HG02970 (cell line): ENCODE results near the gene CCDC87.
A peak's percentile ranks its signal among the peaks of the same experiment; 100 is the strongest.
"Not testable (repeated sequence)": the region's sequence is repeated elsewhere in the genome, so short reads cannot be mapped to it uniquely, and the experiment has no call there.

Source experiments
- ATAC-seq: cut with Tn5 transposase; IDR thresholded peaks from one replicate; pipeline ENCODE4 v1.9.1; 2021; ENCODE audit warnings: mild to moderate bottlenecking, moderate library complexity, moderate number of reproducible peaks; ENCODE audit not compliant: unreplicated experiment, low FRiP score

Gene CCDC87

DNA sequence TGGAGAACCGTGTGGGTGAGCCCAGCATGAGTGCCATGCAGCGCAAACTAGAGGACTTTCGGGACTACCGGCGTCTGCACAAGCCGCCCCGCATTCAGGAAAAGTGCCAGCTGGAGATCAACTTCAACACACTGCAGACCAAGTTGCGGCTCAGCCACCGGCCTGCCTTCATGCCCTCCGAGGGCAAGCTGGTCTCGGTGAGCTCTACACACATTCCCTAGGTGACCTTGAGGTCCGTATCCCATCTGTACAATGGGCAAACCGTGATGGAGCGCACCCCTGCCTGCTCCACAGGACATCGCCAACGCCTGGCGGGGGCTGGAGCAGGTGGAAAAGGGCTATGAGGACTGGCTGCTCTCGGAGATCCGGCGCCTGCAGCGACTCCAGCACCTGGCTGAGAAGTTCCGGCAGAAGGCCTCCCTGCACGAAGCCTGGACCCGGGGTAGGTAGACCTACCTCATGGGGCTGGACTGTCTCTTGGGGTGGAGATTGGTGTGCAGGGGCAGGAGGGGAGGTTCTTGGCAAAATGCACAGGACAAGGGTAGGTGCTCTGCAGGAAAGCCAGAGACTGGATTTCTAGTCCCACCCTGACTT is 35.0 kb downstream of the CCDC87 start:
- no peak for ATAC-seq

DNA sequence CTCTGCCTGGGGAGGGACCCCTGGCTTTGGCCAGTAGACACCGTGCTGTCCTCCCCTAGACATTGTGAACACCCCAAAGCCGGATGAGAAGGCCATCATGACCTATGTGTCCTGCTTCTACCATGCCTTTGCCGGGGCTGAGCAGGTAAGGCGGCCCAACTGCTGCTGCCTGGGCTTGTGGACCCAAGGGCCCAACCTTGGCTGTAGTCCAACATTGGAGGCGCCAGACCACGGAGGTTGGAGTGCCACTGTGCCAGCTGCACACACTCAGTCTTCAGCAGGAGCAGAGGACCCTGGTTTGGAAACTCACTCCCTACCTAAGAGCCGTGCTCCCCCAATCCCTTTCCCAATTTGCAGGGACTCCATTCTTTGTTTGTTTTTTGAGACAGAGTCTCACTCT is 36.8 kb downstream of the CCDC87 start:
- no peak for ATAC-seq

DNA sequence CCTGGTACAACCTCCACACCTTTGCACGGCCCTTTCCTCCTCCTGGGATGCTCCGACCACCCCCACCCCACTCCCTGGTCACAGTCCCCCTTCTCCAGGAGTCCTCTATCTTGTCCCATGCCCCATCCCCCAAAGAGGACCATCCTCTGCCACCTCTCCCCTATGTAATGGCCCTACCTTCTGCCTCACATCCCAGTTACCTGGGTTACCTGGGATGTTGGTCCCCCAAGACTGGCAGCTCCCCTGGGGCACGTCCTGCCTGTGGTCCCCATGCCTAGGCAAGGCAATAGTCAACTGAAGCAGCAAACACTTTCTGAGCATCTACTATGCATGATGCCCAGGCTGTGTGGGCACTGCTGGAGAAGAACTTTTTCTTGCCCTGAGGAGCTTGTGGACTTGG is 37.4 kb downstream of the CCDC87 start:
- ATAC-seq: no peak

DNA sequence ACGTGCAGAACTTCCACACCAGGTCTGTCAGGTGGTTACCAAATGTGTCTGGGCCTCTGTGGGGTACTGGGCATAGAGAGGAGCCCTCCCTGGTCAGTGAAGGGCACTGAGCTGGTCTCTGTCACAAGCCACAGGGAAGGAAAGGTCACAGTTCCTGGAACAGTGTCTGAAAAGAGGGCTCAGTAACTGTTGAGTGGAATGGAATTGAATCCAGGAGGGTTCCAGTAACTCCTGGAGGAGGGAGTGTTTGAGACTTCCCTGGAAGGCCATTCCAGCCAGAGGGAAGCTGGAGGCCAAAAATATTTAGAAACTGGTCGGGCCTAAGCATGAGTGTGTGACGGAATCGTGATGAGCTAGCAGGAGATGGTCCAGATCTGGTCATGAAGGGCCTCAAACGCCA is 38.3 kb downstream of the CCDC87 start:
- ATAC-seq: no peak

DNA sequence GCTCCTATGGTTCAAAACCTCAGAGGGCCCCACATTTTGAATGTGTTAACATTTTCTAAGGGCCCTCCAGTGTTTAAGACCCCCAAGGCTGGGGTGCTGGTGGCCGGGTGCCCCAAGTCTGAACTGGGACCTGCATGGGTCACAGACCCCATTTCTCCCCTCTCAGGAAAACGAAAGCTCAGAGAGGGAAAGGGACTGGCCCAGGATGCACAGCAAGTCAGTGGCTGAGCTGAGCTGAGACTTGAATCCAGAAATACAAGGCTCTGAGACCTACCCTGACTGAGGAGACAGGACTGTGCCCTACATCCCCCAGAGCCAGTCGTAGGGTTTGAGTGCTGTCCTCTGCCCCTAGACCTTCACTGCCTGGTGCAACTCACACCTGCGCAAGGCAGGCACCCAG is 42.0 kb downstream of the CCDC87 start:
- no peak for ATAC-seq

DNA sequence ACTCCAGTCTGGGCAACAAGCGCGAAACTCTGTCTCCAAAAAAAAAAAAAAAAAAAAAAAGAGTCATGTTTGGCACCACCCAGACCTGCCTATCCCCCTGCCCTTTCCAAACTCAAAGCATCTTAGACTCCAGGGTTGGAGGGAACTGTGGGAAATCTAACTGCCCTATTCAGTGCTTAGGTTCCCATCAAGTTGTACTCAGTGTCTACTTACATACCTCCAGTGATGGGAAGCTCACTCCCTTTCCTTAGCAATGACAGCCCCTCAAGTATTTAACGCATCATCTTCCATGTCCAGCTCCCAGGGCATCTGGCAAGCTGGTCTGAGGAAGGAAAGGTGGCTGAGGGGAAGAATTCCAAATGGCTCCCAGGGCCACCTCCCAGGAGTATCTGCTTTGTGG is 43.2 kb downstream of the CCDC87 start:
- no peak for ATAC-seq

DNA sequence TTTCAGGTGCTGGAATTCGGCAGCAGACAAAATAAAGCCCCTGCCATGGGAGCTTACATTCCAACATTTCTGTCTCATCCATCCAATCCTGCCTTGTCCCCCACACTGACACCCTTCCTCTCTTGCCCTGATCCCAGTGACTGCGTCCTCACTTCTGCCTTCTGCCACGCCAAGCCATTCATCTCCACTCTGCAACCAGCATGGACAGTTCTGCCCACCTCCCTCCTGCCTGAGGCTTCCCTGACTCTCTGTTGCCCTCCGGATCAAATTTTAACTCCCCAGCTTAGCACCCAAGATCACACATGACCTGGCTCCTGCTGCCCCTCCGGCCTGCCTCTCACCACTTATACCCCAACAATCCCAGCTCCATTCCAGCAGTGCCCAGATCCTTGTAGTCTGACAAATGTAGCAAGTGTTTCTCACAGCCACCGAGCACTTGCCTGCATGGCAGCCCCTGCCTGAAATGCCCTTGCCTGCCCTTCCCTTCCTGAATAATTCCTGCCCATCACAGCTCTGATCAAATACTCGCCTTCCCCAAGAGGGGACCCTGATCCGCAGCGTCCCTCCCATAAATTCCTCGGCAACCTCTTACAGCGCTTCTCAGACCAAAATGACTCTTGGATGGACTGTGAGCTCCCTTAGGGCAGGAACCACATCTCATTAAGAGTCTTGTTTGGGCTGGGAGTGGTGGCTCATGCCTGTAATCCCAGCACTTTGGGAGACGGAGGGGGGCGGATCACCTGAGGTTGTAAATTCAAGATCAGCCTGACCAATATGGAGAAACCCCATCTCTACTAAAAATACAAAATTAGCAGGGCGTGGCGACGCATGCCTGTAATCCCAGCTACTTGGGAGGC is 43.9 kb downstream of the CCDC87 start:
- ATAC-seq: no peak

DNA sequence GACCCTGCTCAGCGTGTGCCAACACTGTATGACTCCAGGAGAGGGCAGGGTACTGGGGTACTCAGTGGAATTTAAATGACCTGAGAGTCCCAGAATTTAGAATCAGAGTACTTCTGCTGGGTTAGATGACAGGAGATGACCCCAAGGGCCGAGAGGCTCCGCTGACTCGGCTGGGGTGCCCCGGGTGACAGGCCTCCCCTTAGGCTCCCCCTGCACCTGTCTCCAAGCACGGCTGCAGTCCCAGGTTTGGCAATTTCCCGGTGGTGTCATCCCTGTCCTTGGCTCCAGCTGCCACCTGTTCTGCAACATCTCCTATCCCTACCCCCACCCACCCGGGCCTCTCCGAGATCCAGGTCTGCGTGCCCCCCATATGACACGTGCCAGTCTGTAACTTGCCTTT is 44.8 kb downstream of the CCDC87 start:
- ATAC-seq: no peak

DNA sequence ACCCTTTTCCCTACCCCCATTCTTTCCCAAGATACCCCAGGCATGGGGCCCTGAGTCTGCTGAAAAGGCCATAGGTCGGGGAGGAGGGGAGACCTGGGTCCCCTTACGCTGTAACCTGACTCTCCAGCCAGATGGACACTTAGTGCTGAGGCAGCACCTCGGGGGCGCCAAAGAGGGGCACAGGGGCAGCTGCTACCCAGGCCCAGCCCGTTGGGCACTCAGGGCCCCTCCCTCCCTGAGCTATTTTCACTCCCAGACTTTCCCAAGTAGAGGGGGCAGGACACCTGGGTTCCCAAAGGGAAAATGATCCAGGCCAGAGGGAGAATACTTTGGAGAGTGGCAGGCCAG is 45.2 kb downstream of the CCDC87 start:
- ATAC-seq: no peak

DNA sequence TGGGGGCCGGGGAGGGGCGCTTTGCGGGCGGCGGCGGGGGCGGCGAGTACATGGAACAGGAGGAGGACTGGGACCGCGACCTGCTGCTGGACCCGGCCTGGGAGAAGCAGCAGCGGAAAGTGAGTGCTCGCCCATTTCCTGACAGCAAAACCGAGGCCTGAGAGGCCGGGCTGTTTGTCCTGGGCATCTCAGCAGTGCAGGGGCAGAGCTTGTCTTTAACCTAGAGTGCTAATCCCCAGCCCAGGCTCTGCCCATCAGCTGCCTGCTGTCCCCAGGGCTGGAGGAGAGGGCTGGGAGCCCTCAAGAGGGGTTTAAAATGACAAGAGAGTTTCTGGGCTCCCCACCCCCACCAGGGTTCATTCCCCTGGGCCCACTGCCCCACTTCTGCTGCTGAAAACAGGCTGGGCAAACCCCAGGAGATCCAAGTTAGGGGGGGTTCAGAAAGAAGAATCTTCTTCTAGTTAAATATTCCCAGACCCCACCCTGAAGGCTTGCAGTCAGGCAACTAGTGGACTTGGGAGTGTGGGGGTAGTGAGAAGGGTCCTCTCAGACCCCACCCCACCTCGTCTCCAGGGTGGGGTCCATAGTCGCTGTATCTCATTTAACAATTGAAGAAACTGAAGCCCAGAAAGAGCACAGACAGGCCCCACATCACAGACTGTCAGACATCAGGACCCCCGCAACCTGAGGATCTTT is 45.7 kb downstream of the CCDC87 start:
- no peak for ATAC-seq

DNA sequence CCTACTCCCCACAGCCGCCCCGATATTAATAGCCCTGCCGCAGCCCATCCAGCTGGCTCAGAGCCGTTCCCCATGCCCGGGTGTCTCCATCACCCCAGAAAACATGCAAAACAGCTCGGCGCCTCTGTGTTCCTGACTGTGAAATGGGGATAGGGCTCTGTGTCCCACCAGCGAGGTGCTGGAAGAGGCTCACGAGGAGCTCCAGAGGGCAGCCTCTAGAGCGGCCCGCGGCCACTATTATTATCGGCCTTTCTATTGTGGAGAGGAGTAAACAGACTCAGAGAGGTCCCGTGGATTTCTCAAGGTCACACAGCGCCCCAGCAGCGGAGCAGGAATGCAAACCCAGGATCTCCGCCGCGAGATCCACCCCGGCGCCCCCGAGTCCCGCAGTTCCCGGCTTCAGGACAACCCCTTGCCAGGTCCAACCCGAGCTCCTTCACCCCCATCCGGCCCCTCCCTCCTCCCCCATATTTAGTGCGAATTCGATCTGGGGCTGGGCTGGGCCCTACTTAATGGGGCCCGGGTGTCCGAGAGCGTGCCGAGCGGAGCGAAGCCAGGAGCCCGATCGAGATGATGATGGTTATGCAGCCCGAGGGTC is 46.4 kb downstream of the CCDC87 start, which contains the start of gene ACTN3:
Gene ACTN3 (plus strand): TSS at position 536 of the 598 bp plus-strand sequence. CDS start 35 bp downstream, at position 571.
- ATAC-seq: no peak

DNA sequence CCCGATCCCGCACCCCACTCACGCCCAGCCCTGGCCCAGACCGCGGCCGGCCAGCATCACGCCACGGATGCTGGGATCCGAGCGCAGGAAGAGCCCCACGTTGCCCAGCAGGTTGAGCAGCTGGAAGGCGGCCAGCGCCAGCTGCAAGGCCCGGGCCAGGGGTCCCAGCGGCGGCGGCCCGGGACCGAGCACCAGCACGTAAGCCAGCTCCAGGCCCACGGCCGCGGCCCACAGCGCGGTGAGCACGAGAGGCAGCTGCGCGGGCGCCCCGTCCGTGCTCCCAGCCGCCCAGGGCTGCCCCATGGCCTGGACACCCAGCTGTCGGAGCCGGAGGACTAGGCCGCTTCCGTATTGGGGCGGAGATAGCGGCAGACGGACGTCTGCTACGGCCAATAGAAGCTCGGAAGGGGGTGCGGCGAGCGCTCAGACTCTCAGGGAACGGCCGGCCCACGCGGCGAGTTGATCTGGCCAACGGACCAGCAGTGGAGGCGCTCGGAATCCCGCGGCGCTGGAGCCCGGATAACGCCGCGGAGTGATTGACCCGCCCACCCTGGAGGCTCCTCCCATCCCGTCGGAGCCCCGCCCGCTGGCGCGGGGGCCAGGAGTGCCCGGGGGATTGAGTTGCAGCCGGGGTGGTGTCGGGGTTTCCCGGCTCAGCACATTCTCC is 47.0 kb downstream of the CCDC87 start, which contains the start of gene ZDHHC24:
Gene ZDHHC24 (minus strand): TSS at position 348 of the 667 bp plus-strand sequence. CDS start 45 bp downstream, at position 303.
- ATAC-seq: peak; percentile 77

DNA sequence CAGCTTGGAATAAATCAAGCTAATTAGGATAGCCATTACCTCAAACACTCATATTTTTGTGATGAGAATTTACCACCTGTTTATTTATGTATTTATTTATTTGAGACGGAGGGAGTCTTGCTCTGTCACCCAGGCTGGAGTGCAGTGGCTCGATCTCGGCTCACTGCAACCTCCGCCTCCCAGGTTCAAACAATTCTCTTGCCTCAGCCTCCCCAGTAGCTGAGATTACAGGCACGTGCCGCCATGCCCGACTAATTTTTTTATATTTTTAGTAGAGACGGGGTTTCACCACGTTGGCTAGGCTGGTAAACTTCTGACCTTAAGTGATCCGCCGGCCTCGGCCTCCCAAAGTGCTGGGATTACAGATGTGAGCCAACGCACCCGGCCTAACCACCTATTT is 47.9 kb downstream of the CCDC87 start:
- not testable (repeated sequence) for ATAC-seq

DNA sequence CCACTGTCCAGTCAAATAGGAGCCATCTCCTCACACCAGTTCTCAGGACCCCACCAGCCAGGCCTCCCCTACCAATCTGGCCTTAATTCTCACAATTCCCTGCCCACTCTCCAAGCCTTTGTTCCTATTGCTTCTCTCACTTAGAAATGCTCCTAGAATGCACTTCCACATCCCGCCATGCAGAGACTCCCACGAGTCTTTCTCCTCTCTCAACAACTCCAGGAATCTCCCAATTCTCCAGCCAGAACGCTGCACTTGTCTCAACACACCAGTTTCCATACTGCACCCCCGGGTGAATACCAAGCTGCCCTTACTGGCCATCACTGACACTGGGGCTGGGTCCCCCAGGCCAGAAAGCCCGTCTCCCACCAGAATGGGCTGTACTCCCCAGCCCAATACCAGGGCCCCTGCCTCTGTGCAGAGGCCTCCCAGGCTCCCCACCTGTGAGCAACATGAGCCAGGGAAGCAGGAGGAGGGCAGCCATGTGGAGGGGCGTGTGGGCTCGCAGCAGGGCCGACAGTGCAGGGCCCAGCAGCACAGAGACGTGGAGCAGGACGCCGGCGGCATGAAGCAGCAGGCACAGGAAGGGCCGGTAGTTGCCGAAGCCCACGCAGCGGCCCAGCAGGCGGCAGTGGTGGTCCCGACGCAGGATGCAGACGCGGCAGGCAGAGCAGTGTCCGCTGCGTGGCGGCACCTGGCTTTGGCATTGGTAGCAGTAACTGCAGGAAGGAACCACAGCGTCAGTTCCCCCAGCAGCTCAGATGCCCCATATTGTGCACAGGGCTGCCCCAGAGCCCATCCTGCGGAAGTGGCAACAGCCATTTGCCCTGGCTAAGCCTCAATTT is 49.4 kb downstream of the CCDC87 start:
- ATAC-seq: no peak

DNA sequence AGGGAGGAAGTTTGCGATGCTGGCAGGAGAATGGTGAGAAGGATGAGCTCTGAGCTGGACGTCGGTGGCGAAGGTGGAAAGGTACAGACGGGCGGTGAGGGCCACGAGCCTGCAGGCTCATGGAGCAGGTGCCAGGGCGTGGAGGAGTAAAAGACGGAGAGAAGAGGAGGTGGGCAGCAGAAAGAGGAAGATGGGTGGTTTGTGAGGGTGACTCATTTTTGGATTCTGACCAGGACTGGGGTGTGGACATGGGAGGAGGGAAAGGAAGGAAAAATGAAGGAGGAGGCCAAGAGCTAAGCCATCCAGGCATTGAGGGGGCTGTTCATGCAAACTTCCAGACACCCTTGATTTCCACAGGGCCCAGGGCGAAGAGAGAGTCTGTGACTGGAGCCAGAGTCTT is 50.5 kb downstream of the CCDC87 start:
- ATAC-seq: no peak

DNA sequence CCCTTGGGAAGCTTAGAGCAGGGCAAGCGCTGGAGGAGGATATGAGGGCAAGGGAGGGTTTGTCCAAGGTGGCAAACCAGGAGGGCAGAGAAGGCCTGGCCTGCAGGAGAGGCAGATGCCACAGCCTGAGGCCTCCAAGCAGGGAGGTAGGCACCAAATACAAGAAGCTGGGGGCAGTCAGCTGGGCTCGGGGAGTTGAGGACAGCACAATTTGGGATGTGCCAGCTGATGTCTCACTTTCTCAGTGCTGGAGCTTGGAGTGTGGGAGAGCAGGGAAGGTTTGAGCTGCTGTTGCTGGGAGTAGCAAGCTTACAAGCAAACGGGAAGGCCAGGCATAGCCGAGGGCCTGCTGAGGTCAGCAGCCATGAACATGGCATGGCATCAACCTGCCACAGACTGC is 51.0 kb downstream of the CCDC87 start:
- no peak for ATAC-seq

DNA sequence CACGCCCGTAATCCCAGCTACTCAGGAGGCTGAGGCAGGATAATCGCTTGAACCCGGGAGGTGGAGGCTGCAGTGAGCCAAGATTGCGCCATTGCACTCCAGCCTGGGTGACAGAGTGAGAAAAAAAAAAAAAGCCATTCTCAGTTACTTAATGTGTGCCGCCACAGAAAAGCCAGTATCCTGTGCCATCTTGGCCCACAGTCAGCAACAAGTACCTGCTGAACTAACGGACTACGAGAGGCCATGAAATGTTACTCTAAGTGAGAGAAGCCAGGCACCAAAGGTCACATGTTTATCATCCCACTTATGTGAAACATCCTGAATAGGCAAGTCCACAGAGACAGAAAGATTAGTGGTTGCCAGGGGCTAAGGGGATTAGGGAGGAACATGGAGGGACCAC is 52.3 kb downstream of the CCDC87 start:
- not testable (repeated sequence) for ATAC-seq
